Psoas muscle (tissue), 8 donors: Measurements from ENCODE around the gene EPS8L2. TPM values are rescaled to one million over a fixed set of nuclear protein-coding genes. Genes with fewer than 3 reads are reported as not detected.
"Not testable (repeated sequence)": the region's sequence is repeated elsewhere in the genome, so short reads cannot be mapped to it uniquely, and the experiment has no call there.

Experiments used
- ATAC-seq, 4 donors: fragments of 200-7000 bp; cut with Tn5 transposase; one replicate each; pipeline ENCODE4 v1.9.1; 2020; ENCODE audit warnings: moderate library complexity in 3 of 4, mild to moderate bottlenecking in 2 of 4
- DNase-seq, 2 donors: peaks; one replicate each; pipeline ENCODE4 v3.0.0-alpha.2; 2020
- H3K27ac ChIP-seq: fragments of 200-600 bp; one replicate; pipeline ENCODE4 v1.8.0; 2022
- H3K27me3 ChIP-seq, 3 donors: fragments of 200-600 bp in 1 of 3; one replicate each; pipeline versions ENCODE4 v1.6.1 to v1.8.0; 2013 to 2022; ENCODE audit warnings: low read length in 2 of 3, mild to moderate bottlenecking in 2 of 3, moderate library complexity in 1 of 3; ENCODE audit not compliant: insufficient read depth in 3 of 3
- H3K36me3 ChIP-seq, 2 donors: fragments of 200-600 bp in 1 of 2; one replicate each; pipeline versions ENCODE4 v1.6.1 to v1.8.0; 2013 to 2022; ENCODE audit warnings: low read depth in 1 of 2, mild to moderate bottlenecking in 1 of 2, moderate library complexity in 1 of 2; ENCODE audit not compliant: insufficient read depth in 1 of 2
- H3K4me1 ChIP-seq: fragments of 200-600 bp; one replicate; pipeline ENCODE4 v1.8.0; 2022
- H3K4me3 ChIP-seq: fragments of 200-600 bp; one replicate; pipeline ENCODE4 v1.8.0; 2022; ENCODE audit warnings: mild to moderate bottlenecking
- H3K9me3 ChIP-seq: fragments of 200-600 bp; one replicate; pipeline ENCODE4 v1.8.0; 2022
- WGBS, 3 donors: extraction: QIAGEN DNeasy Blood & Tissue Kit; methylation state at CpG; one replicate each; pipeline versions ENCODE4 v1.1.6 to v1.1.7; 2013; 5-methylcytosine and 5-hydroxymethylcytosine counted together
- intact Hi-C, 2 donors: fragments of 100-400 bp; cut with DNase I; formaldehyde crosslinking; loops; one replicate each; pipeline versions ENCODE4 v1.11.0 to v1.14.2; 2022
- polyA plus RNA-seq, 3 donors: library from polyadenylated mRNA; stranded (reverse); fragments of 200-250 nt; gene quantifications; one replicate each; pipeline ENCODE4 v1.2.3, GENCODE V29; 2013
- total RNA-seq, 4 donors: library from RNA; stranded (reverse); fragmentation: NEBNext Ultra II Directional in 2 of 4; extraction: Animal tissue kit (Norgen Biotek cat#: 25700) in 2 of 4; gene quantifications; one replicate each; pipeline versions ENCODE4 v1.2.1 to v1.2.4, GENCODE V29; 2021 to 2023
- TF ChIP-seq, protein P1 (sequence below): fragments of 200-600 bp; IDR thresholded peaks from one replicate; pipeline ENCODE4 v1.8.0; 2022; ENCODE audit warnings: antibody characterized with exemption
- donor health status: healthy with polysubstance abuse.
- donor health status: DM: no; HTN: no; CAD: no; lungs with moderate emphysema.
- donor health status: Bipolar disorder and iron deficiency.
- donor health status: healthy.
- donor health status: DM: yes; HTN: yes; CAD: no.
- donor health status: DM: no; HTN: no; CAD: no.
- donor health status: DM: no; HTN: no; CAD: no.
- donor health status: DM: yes; HTN: yes; CAD: no.

EPS8L2 gene
- total and polyA plus RNA-seq, 7 donors = 0.47 to 3.1 (median 0.89) TPM

DNA sequence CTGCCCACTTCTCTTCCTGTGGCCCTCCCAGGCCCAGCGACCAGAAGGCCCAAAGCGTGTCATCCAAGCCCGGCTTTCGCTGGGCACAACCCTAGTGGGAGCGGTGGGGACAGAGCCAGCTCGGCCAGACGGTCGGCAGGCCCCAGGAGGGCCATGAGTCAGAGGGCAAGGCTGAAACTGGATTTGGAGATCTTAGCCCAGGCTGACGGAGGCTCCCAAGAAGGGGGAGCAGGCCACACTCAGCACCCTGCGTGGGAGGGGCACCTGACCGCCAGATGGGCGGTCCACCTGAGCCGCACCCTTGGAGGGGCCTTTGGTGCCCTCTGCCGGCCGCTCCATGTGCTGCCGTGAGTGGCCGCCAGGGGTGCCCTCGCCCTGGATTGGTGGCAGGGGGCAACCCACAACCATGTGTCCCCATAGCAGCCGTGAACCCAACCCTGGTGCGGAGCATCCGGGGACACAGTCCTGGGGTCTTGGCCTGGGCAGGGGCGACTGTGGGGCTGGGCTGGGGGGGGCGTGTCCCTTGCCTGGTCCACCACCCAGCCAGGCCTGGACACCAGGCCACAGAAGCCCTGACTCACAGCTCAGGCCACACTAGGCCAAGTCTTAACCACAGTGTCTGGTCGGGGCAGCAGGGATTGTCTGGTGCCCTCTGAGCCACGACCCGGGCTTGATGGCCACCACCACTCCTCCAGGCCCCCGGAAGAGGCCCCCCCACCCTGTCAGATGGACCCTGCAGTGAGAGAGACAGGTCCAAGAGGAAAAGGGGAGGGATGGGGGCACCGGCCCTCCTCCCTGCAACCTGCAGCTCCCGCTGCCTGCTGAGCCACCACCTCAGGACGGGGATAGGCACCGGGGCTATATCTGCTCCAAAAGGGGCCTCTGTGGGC, 22.1 kb downstream of the EPS8L2 start:
- ATAC-seq (peak; percentile 90 to 96 (median 94)), DNase-seq (peak; percentile 88 to 92)
- TF ChIP-seq, protein P1, sequence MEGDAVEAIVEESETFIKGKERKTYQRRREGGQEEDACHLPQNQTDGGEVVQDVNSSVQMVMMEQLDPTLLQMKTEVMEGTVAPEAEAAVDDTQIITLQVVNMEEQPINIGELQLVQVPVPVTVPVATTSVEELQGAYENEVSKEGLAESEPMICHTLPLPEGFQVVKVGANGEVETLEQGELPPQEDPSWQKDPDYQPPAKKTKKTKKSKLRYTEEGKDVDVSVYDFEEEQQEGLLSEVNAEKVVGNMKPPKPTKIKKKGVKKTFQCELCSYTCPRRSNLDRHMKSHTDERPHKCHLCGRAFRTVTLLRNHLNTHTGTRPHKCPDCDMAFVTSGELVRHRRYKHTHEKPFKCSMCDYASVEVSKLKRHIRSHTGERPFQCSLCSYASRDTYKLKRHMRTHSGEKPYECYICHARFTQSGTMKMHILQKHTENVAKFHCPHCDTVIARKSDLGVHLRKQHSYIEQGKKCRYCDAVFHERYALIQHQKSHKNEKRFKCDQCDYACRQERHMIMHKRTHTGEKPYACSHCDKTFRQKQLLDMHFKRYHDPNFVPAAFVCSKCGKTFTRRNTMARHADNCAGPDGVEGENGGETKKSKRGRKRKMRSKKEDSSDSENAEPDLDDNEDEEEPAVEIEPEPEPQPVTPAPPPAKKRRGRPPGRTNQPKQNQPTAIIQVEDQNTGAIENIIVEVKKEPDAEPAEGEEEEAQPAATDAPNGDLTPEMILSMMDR = peak; percentile 97
- Histone ChIP-seq H3K27me3 (peaks cover 0 to 40% (median 13%) of the 10 kb centered on the region in 3 donors), H3K4me3 (no peak overlapping the region), H3K27ac (peak overlapping the region; percentile 46), H3K4me1 (peaks cover 11% of the 10 kb centered on the region), H3K9me3 (no peaks in the 10 kb centered on the region), H3K36me3 (no peaks in the 10 kb centered on the region)
- 23 to 26% (median 25%) methylated on average over 30 to 31 of the region's 31 CpGs for WGBS, 3 donors
- intact Hi-C loops = no loop called here

DNA sequence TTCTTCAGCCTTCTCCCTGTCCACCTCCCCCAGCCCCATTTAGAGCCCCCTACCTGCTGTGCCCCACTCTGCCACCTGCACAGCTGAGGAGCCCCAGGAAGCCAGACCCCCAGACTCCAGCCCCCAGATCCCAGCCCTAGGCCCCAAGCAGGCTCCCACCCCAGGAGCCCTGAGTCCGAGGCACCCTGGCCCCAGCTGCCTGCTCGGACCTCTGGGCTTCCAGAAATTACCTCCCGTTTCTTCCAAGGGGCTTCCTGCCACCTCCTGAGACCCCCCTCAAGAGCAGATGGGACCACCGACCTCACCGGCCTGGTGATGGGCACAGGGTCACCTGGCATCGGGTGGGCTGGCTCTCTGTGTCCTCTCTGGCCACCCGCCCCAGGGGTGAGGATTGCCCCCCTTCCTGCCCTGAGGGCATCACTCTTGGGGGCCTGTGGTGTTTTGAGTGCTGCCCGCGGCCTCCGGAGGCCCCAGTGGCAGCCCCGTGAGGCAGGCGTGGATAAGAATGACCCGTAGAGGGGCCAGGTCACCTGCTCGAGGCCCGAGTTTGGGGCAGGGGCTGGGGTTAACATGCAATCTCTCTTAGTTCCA, 23.0 kb downstream of the EPS8L2 start:
- 81 to 84% (median 82%) methylated on average over 15 of the region's 15 CpGs for WGBS, 3 donors
- Histone ChIP-seq H3K4me3 (no peak overlapping the region), H3K9me3 (no peaks in the 10 kb centered on the region), H3K4me1 (peaks cover 11% of the 10 kb centered on the region), H3K36me3 (no peaks in the 10 kb centered on the region), H3K27me3 (peaks cover 0 to 32% (median 13%) of the 10 kb centered on the region in 3 donors), H3K27ac (no peak overlapping the region)
- no peak for DNase-seq
- TF ChIP-seq, protein P1 = no peak
- no peak for ATAC-seq
- intact Hi-C loops = no loop called here

DNA sequence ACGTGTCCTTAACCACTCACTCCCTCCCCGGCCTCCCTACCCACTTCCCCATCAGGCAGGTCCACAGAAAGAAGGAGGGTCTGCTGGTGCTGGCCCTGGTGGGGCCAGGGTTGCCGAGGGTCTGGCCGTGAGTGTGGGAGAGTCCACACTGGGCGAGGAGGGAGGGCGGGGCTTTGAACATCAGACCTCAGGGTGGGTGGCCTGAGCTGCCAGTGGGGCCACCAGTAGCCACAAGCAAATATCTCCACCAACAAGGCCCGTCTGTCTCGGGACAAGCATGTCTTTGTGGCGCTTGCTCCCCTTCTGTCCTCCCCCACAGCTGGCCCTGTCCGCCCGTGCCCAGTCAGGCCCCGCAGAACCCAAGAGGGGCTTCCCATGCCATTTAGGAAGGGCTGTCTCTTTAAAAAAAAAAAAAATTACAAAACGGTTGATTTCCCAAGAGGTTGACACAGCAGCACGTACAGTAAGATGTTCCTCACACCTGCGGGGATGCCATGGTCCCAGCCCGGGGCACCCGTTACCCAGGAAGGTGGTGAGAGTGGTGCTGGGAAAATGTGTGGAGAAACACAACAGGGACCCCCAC, 23.6 kb downstream of the EPS8L2 start:
- no peaks in the 10 kb centered on the region for H3K9me3 ChIP-seq
- no peak for DNase-seq
- H3K36me3 ChIP-seq = no peaks in the 10 kb centered on the region
- WGBS, 3 donors = 56 to 72% (median 64%) methylated on average over 17 of the region's 17 CpGs
- no peak overlapping the region for H3K27ac ChIP-seq
- H3K27me3 ChIP-seq = peaks cover 0 to 26% (median 11%) of the 10 kb centered on the region in 3 donors
- H3K4me1 ChIP-seq = peaks cover 11% of the 10 kb centered on the region
- intact Hi-C loops = no loop called here
- ATAC-seq = no peak
- TF ChIP-seq, protein P1 = no peak
- H3K4me3 ChIP-seq = no peak overlapping the region

DNA sequence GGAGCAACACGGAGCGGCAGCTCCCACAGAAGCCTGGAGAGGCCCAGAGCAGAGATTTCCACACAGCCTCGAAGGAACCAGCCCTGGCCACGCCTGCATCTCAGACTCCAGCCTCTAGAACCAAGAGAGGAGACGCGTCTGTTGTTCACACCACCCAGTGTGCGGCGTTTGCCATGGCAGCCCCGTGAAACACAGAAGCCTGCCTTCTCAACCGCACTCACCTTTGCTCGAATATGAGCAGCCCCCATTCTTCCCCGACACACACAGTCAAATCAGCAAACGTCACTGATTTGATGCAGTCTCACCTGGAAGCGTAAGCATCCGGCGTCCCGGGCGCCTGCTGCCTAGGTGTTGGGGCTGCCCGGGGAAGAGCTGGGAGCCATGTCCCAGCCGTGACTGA, 27.0 kb downstream of the EPS8L2 start:
- no peak for DNase-seq
- H3K36me3 ChIP-seq = no peaks in the 10 kb centered on the region
- no peak overlapping the region for H3K4me3 ChIP-seq
- ATAC-seq = no peak
- WGBS, 3 donors = 75 to 80% (median 77%) methylated on average over 20 of the region's 20 CpGs
- H3K27me3 ChIP-seq = peaks cover 0 to 2% (median 0%) of the 10 kb centered on the region in 3 donors
- intact Hi-C loops = no loop called here
- H3K27ac ChIP-seq = no peak overlapping the region
- H3K9me3 ChIP-seq = no peaks in the 10 kb centered on the region
- TF ChIP-seq, protein P1 = no peak
- peaks cover 5% of the 10 kb centered on the region for H3K4me1 ChIP-seq

DNA sequence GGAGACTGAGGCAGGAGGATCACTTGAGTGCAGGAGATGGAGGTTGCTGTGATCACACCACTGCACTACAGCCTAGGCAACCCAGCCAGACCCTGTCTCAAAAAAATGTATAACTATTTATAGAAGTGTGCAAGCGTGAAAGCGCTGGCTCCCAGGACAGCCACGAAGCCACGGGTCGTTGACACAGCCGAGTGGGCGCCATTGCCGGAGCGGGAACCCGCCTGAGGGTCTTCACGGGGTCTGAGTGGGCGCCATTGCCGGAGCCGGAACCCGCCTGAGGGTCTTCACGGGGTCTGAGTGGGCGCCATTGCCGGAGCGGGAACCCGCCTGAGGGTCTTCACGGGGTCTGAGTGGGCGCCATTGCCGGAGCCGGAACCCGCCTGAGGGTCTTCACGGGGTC, 28.5 kb downstream of the EPS8L2 start:
- H3K36me3 ChIP-seq, H3K27ac ChIP-seq, H3K4me1 ChIP-seq, DNase-seq, H3K9me3 ChIP-seq, H3K27me3 ChIP-seq, H3K4me3 ChIP-seq, ATAC-seq, intact Hi-C loops: not testable (repeated sequence)
- 91 to 95% (median 92%) methylated on average over 21 to 26 of the region's 26 CpGs for WGBS, 3 donors
